SK-N-SH treated with all-trans-retinoic acid at 6 μM for 48 hours (cell line): ENCODE data around the gene MMP27.
"Not testable (repeated sequence)": the region's sequence is repeated elsewhere in the genome, so short reads cannot be mapped to it uniquely, and the experiment has no call there.

ENCODE experiments used
- ATAC-seq: fragments of 200-7000 bp; cut with Tn5 transposase; 3 replicates; pipeline ENCODE4 v1.9.1; 2020; ENCODE audit warnings: mild to moderate bottlenecking, moderate library complexity
- ARNTL ChIP-seq: fragments of 450-650 bp; formaldehyde crosslinking; IDR thresholded peaks from 2 replicates; pipeline ENCODE4 v1.5.0; 2020; ENCODE audit warnings: low read depth, mild to moderate bottlenecking, moderate library complexity, borderline replicate concordance
- BACH2 ChIP-seq: fragments of 250-450 bp; sonication (Bioruptor Pico); IDR thresholded peaks from 2 replicates; pipeline ENCODE4 v1.9.0; 2021; ENCODE audit warnings: mild to moderate bottlenecking, borderline replicate concordance
- CREB5 ChIP-seq: fragments of 250-450 bp; sonication (Bioruptor Pico); IDR thresholded peaks from 2 replicates; pipeline ENCODE4 v1.5.1; 2020; ENCODE audit warnings: low read depth, mild to moderate bottlenecking, moderate library complexity
- CSDC2 ChIP-seq: fragments of 250-450 bp; sonication (Bioruptor Pico); IDR thresholded peaks from 2 replicates; pipeline ENCODE4 v1.5.0; 2020; ENCODE audit warnings: mild to moderate bottlenecking, moderate library complexity
- CSRNP3 ChIP-seq: fragments of 250-450 bp; sonication (Bioruptor Pico); IDR thresholded peaks from 2 replicates; pipeline ENCODE4 v1.5.1; 2021; ENCODE audit warnings: mild to moderate bottlenecking, moderate library complexity
- ESRRG ChIP-seq: fragments of 250-450 bp; sonication (Bioruptor Pico); IDR thresholded peaks from 2 replicates; pipeline ENCODE4 v1.6.1; 2021; ENCODE audit warnings: mild to moderate bottlenecking
- ISL1 ChIP-seq: fragments of 250-450 bp; sonication (Bioruptor Pico); IDR thresholded peaks from 2 replicates; pipeline ENCODE4 v2.1.2; 2022; ENCODE audit warnings: mild to moderate bottlenecking, moderate library complexity
- OSR1 ChIP-seq: fragments of 250-450 bp; sonication (Bioruptor Pico); IDR thresholded peaks from 2 replicates; pipeline ENCODE4 v1.8.0; 2022; ENCODE audit warnings: moderate library complexity, mild to moderate bottlenecking, inconsistent platforms
- POU6F1 ChIP-seq: fragments of 250-450 bp; sonication (Bioruptor Pico); IDR thresholded peaks from 2 replicates; pipeline ENCODE4 v1.8.0; 2021; ENCODE audit warnings: low read depth, mild to moderate bottlenecking, moderate library complexity, borderline replicate concordance
- PPARA ChIP-seq: fragments of 250-450 bp; sonication (Bioruptor Pico); IDR thresholded peaks from 2 replicates; pipeline ENCODE4 v1.5.0; 2020; ENCODE audit warnings: mild to moderate bottlenecking, borderline replicate concordance
- RARB ChIP-seq: fragments of 250-450 bp; sonication (Bioruptor Pico); IDR thresholded peaks from 2 replicates; pipeline ENCODE4 v1.8.0; 2021; ENCODE audit warnings: mild to moderate bottlenecking, moderate library complexity
- SNAI2 ChIP-seq: fragments of 250-450 bp; sonication (Bioruptor Pico); IDR thresholded peaks from 2 replicates; pipeline ENCODE4 v1.5.0; 2020; ENCODE audit warnings: mild to moderate bottlenecking, moderate library complexity
- TCF4 ChIP-seq: fragments of 250-450 bp; sonication (Bioruptor Pico); IDR thresholded peaks from 2 replicates; pipeline ENCODE4 v1.8.0; 2021; ENCODE audit warnings: mild to moderate bottlenecking, moderate library complexity, borderline replicate concordance
- TOX ChIP-seq: fragments of 250-450 bp; sonication (Bioruptor Pico); IDR thresholded peaks from 2 replicates; pipeline ENCODE4 v1.8.0; 2021; ENCODE audit warnings: mild to moderate bottlenecking, moderate library complexity, borderline replicate concordance
- TSHZ2 ChIP-seq: fragments of 250-450 bp; sonication (Bioruptor Pico); IDR thresholded peaks from 2 replicates; pipeline ENCODE4 v1.5.0; 2020; ENCODE audit warnings: mild to moderate bottlenecking, moderate library complexity
- ZC3H10 ChIP-seq: fragments of 250-450 bp; sonication (Bioruptor Pico); IDR thresholded peaks from 2 replicates; pipeline ENCODE4 v1.5.1; 2021; ENCODE audit warnings: mild to moderate bottlenecking, moderate library complexity
- ZFP3 ChIP-seq: fragments of 250-450 bp; sonication (Bioruptor Pico); IDR thresholded peaks from 2 replicates; pipeline ENCODE4 v1.5.0; 2020; ENCODE audit warnings: mild to moderate bottlenecking, moderate library complexity
- ZFP30 ChIP-seq: fragments of 450-650 bp; formaldehyde crosslinking; IDR thresholded peaks from 2 replicates; pipeline ENCODE4 v1.5.0; 2022; ENCODE audit warnings: mild to moderate bottlenecking, moderate library complexity
- ZNF565 ChIP-seq: fragments of 450-650 bp; formaldehyde crosslinking; conservative IDR thresholded peaks from 2 replicates; pipeline ENCODE4 v1.5.0; 2020; ENCODE audit warnings: low read depth, mild to moderate bottlenecking, moderate library complexity
- ZNF70 ChIP-seq: fragments of 450-650 bp; formaldehyde crosslinking; IDR thresholded peaks from 2 replicates; pipeline ENCODE4 v1.5.0; 2020; ENCODE audit warnings: mild to moderate bottlenecking, moderate library complexity
- ZNF8 ChIP-seq: fragments of 450-650 bp; formaldehyde crosslinking; IDR thresholded peaks from 2 replicates; pipeline ENCODE4 v1.5.0; 2020; ENCODE audit warnings: mild to moderate bottlenecking, moderate library complexity

MMP27 gene

GRCh38 chr11:102751673-102752072 is 46.1 kb upstream of the MMP27 start:
- TF ChIP-seq CREB5 (no peak), RARB (no peak), ZFP30 (CRISPR knock-in tag) (no peak), CSDC2 (no peak), TOX (CRISPR knock-in tag) (no peak), ZNF70 (CRISPR knock-in tag) (no peak), ESRRG (CRISPR knock-in tag) (no peak), POU6F1 (no peak), TCF4 (CRISPR knock-in tag) (no peak), ARNTL (no peak), TSHZ2 (no peak), SNAI2 (CRISPR knock-in tag) (no peak), CSRNP3 (CRISPR knock-in tag) (no peak), ZNF8 (no peak), BACH2 (CRISPR knock-in tag) (no peak), ZC3H10 (CRISPR knock-in tag) (no peak), ZFP3 (CRISPR knock-in tag) (no peak), ISL1 (CRISPR knock-in tag) (no peak), PPARA (CRISPR knock-in tag) (no peak)
- TF ChIP-seq, all 23 proteins: peak for 0
- no peak for ATAC-seq

- TF ChIP-seq ZC3H10 (CRISPR knock-in tag): no peak
- TF ChIP-seq CSRNP3 (CRISPR knock-in tag): no peak
- TF ChIP-seq ZNF8: no peak
- TF ChIP-seq SNAI2 (CRISPR knock-in tag): no peak
- no peak for TF ChIP-seq ISL1 (CRISPR knock-in tag)
- ATAC-seq: no peak
Observed at GRCh38 chr11:102749101-102749722, 43.6 kb upstream of the MMP27 start.

- ATAC-seq: not testable (repeated sequence)
Observed at GRCh38 chr11:102746746-102747578, 41.4 kb upstream of the MMP27 start.

GRCh38 chr11:102734650-102735049 is 29.1 kb upstream of the MMP27 start:
- no peak for TF ChIP-seq POU6F1
- no peak for TF ChIP-seq SNAI2 (CRISPR knock-in tag)
- TF ChIP-seq ZFP30 (CRISPR knock-in tag): no peak
- TF ChIP-seq CSDC2: no peak
- TF ChIP-seq ARNTL: no peak
- TF ChIP-seq ESRRG (CRISPR knock-in tag): no peak
- TF ChIP-seq OSR1 (CRISPR knock-in tag): no peak
- TF ChIP-seq ZNF565 (CRISPR knock-in tag): no peak
- no peak for ATAC-seq
